ENCODE data around the gene PLCG2.

GRCh38 chr16:81860287-81861266, 81.5 kb downstream of the PLCG2 start:
- TF ChIP-seq CTCF (IDR thresholded peaks at IDR 0.05; ENCODE audit: poor library complexity) (no peak), EZH2phosphoT487 (IDR thresholded peaks at IDR 0.05; ENCODE audit: low read depth, severe bottlenecking, unreplicated experiment) (no peak)
